Ovary (tissue), 9 donors: Measurements from ENCODE around the gene TACR2. TPM values are rescaled to one million over a fixed set of nuclear protein-coding genes. Genes with fewer than 3 reads are reported as not detected.

Experiments used
- DNase-seq, 5 donors: peaks; one replicate each; pipeline ENCODE4 v3.0.0-alpha.2; 2019 to 2020
- H3K27ac ChIP-seq, 2 donors: fragments of 200-600 bp; one replicate each; pipeline versions ENCODE4 v1.5.1 to v1.8.0; 2019 to 2022
- H3K27me3 ChIP-seq: fragments of 200-600 bp; one replicate; pipeline ENCODE4 v1.8.0; 2022
- H3K36me3 ChIP-seq: fragments of 200-600 bp; sonication (generic); one replicate; pipeline ENCODE4 v1.5.1; 2019
- H3K4me1 ChIP-seq: one replicate; pipeline ENCODE4 v1.8.1; 2013; ENCODE audit warnings: mild to moderate bottlenecking, moderate library complexity; ENCODE audit not compliant: insufficient read depth
- H3K4me3 ChIP-seq: fragments of 200-600 bp; sonication (generic); one replicate; pipeline ENCODE4 v1.5.1; 2017
- H3K9me3 ChIP-seq, 2 donors: fragments of 200-600 bp in 1 of 2; sonication (generic) in 1 of 2; one replicate each; pipeline versions ENCODE4 v1.5.1 to v1.8.1; 2013 to 2019; ENCODE audit warnings: mild to moderate bottlenecking in 1 of 2, moderate library complexity in 1 of 2
- EP300 ChIP-seq: sonication (generic); formaldehyde crosslinking; IDR thresholded peaks from one replicate; pipeline ENCODE4 v1.6.1; 2017; ENCODE audit warnings: antibody characterized with exemption
- POLR2A ChIP-seq: fragments of 450-650 bp; IDR thresholded peaks from one replicate; pipeline ENCODE4 v1.6.1; 2017; ENCODE audit warnings: antibody characterized with exemption, mild to moderate bottlenecking, moderate library complexity
- WGBS, 3 donors: extraction: QIAGEN DNeasy Blood & Tissue Kit in 1 of 3; methylation state at CpG; one replicate each; pipeline versions ENCODE4 v1.1.5 to v1.1.7; 2013 to 2017; 5-methylcytosine and 5-hydroxymethylcytosine counted together
- intact Hi-C, 4 donors: fragments of 100-400 bp; cut with DNase I; formaldehyde crosslinking; loops; one replicate each; pipeline versions ENCODE4 v1.11.0 to v1.15.1; 2022 to 2023
- polyA plus RNA-seq, 2 donors: library from polyadenylated mRNA; stranded (reverse); fragments of 200-250 nt in 1 of 2; fragments of 350-450 nt in 1 of 2; fragmentation: Illumina TruSeq in 1 of 2; extraction: RNeasy Lipid Tissue Mini Kit (QIAGEN cat#74804) in 1 of 2; gene quantifications; one replicate each; pipeline ENCODE4 v1.2.3, GENCODE V29; 2013 to 2014
- total RNA-seq, 7 donors: library from RNA; depleted of rRNA in 2 of 7; stranded (reverse); fragments of >200 nt in 2 of 7; fragmentation: NEBNext Ultra II Directional in 3 of 7; extraction: Animal tissue kit (Norgen Biotek cat#: 25700) in 3 of 7; gene quantifications; one replicate each; pipeline versions ENCODE4 v1.1.0 to v1.2.4, GENCODE V29; 2016 to 2023
- TF ChIP-seq, protein P1 (sequence below), 3 donors: fragments of 450-650 bp in 2 of 3; fragments of 200-600 bp in 1 of 3; IDR thresholded peaks; one replicate each; pipeline versions ENCODE4 v1.5.1 to v1.8.0; 2016 to 2022; ENCODE audit warnings: antibody characterized with exemption in 3 of 3, mild to moderate bottlenecking in 1 of 3
- donor health status: DM: no; HTN: no; CAD: no; lungs with moderate emphysema.
- donor health status: DM: no; HTN: no; CAD: no.
- donor health status: Bipolar disorder and iron deficiency.
- donor health status: DM: yes; HTN: yes; CAD: no.
- donor health status: DM: no; HTN: no; CAD: no.
- donor health status: DM: yes; HTN: yes; CAD: no.

The TACR2 gene
- total and polyA plus RNA-seq, 9 donors = 1.0 to 6.2 (median 2.2) TPM

GRCh38 chr10:69425041-69425440 lies 8.3 kb upstream of the TACR2 start:
- H3K9me3 ChIP-seq = no peaks in the 10 kb centered on the region
- intact Hi-C loops = loop anchor here in 2 of 4 donors (5.0 to 10.0 kb wide), 2 partner anchors 82 to 220 kb away; no protein-coding TSS in a partner anchor
- WGBS, 3 donors = 92 to 94% (median 92%) methylated on average over 2 of the region's 2 CpGs
- no peaks in the 10 kb centered on the region for H3K4me1 ChIP-seq
- H3K27ac ChIP-seq = no peak overlapping the region
- TF ChIP-seq EP300 (no peak), POLR2A (no peak)
- TF ChIP-seq, protein P1, sequence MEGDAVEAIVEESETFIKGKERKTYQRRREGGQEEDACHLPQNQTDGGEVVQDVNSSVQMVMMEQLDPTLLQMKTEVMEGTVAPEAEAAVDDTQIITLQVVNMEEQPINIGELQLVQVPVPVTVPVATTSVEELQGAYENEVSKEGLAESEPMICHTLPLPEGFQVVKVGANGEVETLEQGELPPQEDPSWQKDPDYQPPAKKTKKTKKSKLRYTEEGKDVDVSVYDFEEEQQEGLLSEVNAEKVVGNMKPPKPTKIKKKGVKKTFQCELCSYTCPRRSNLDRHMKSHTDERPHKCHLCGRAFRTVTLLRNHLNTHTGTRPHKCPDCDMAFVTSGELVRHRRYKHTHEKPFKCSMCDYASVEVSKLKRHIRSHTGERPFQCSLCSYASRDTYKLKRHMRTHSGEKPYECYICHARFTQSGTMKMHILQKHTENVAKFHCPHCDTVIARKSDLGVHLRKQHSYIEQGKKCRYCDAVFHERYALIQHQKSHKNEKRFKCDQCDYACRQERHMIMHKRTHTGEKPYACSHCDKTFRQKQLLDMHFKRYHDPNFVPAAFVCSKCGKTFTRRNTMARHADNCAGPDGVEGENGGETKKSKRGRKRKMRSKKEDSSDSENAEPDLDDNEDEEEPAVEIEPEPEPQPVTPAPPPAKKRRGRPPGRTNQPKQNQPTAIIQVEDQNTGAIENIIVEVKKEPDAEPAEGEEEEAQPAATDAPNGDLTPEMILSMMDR (IDR thresholded peaks at IDR 0.05) = no peak
- no peak for DNase-seq
- no peak overlapping the region for H3K4me3 ChIP-seq
- H3K27me3 ChIP-seq = no peaks in the 10 kb centered on the region
- H3K36me3 ChIP-seq = no peaks in the 10 kb centered on the region

GRCh38 chr10:69422676-69423075 lies 6.0 kb upstream of the TACR2 start:
- WGBS, 3 donors = 86 to 94% (median 87%) methylated on average over 4 of the region's 4 CpGs
- no peak for TF ChIP-seq POLR2A
- TF ChIP-seq, protein P1 (IDR thresholded peaks at IDR 0.05) = no peak
- no peak for TF ChIP-seq EP300
- H3K9me3 ChIP-seq = no peaks in the 10 kb centered on the region
- no peak overlapping the region for H3K4me3 ChIP-seq
- H3K4me1 ChIP-seq = no peaks in the 10 kb centered on the region
- intact Hi-C loops = loop anchor here in 1 of 4 donors (10.0 kb wide), 1 partner anchor 222 kb away; no protein-coding TSS in a partner anchor
- H3K36me3 ChIP-seq = no peaks in the 10 kb centered on the region
- H3K27me3 ChIP-seq = no peaks in the 10 kb centered on the region
- DNase-seq = no peak
- no peak overlapping the region for H3K27ac ChIP-seq

- no peak overlapping the region for H3K4me3 ChIP-seq
- no peaks in the 10 kb centered on the region for H3K9me3 ChIP-seq
- H3K27me3 ChIP-seq = no peaks in the 10 kb centered on the region
- TF ChIP-seq, protein P1 (IDR thresholded peaks at IDR 0.05) = no peak
- TF ChIP-seq EP300 (no peak), POLR2A (no peak)
- no peak overlapping the region for H3K27ac ChIP-seq
- intact Hi-C loops = loop anchor here in 1 of 4 donors (10.0 kb wide), 1 partner anchor 223 kb away; no protein-coding TSS in a partner anchor
- DNase-seq = no peak
- H3K4me1 ChIP-seq = no peaks in the 10 kb centered on the region
- 40 to 52% (median 45%) methylated on average over 13 of the region's 13 CpGs for WGBS, 3 donors
- no peaks in the 10 kb centered on the region for H3K36me3 ChIP-seq
Measured at GRCh38 chr10:69421611-69422308, 5.0 kb upstream of the TACR2 start.

GRCh38 chr10:69419744-69420126 lies 3.0 kb upstream of the TACR2 start:
- DNase-seq = no peak
- Histone ChIP-seq H3K9me3 (no peaks in the 10 kb centered on the region), H3K36me3 (no peaks in the 10 kb centered on the region), H3K4me1 (no peaks in the 10 kb centered on the region), H3K4me3 (no peak overlapping the region), H3K27ac (no peak overlapping the region), H3K27me3 (no peaks in the 10 kb centered on the region)
- 73 to 82% (median 82%) methylated on average over 11 of the region's 11 CpGs for WGBS, 3 donors
- TF ChIP-seq, protein P1 (IDR thresholded peaks at IDR 0.05) = no peak
- no peak for TF ChIP-seq POLR2A
- intact Hi-C loops = loop anchor here in 1 of 4 donors (10.0 kb wide), 1 partner anchor 225 kb away; no protein-coding TSS in a partner anchor
